Mononuclear cell (primary cell): ENCODE measurements around the gene USP27X. TPM values are rescaled to one million over a fixed set of nuclear protein-coding genes. Genes with fewer than 3 reads are reported as not detected.

Experiments used
- H3K27me3 ChIP-seq: 2 replicates; pipeline ENCODE4 v1.6.0; 2011; ENCODE audit warnings: low read length, control low read depth; ENCODE audit not compliant: insufficient read depth
- H3K4me1 ChIP-seq: 2 replicates; pipeline ENCODE4 v1.5.1; 2011; ENCODE audit warnings: mild to moderate bottlenecking, low read length, control low read depth; ENCODE audit not compliant: insufficient read depth
- H3K4me3 ChIP-seq: 2 replicates; pipeline ENCODE4 v1.5.1; 2011; ENCODE audit warnings: mild to moderate bottlenecking, low read length, moderate library complexity
- H3K9me3 ChIP-seq: 2 replicates; pipeline ENCODE4 v1.5.1; 2011; ENCODE audit warnings: low read depth, mild to moderate bottlenecking, control low read depth, low read length
- total RNA-seq: library from RNA; depleted of rRNA; stranded (reverse); fragments of >200 nt; gene quantifications from one replicate; pipeline ENCODE4 v1.2.3, GENCODE V29; 2012

Gene USP27X
- total RNA-seq, 1 donor, result 2.8 TPM

GRCh38 chrX:49921109-49921508 lies 41.8 kb downstream of the USP27X start:
- Histone ChIP-seq H3K4me3 (no peak overlapping the region), H3K27me3 (no peaks in the 10 kb centered on the region), H3K4me1 (peaks cover 7% of the 10 kb centered on the region), H3K9me3 (no peaks in the 10 kb centered on the region)

GRCh38 chrX:49922291-49923241 lies 43.3 kb downstream of the USP27X start, which contains the start of gene CLCN5:
CLCN5 (plus strand) TSS chrX:49922596; CDS start chrX:49925299, 2,703 bp downstream.
- no peaks in the 10 kb centered on the region for H3K27me3 ChIP-seq
- H3K4me1 ChIP-seq, result peaks cover 7% of the 10 kb centered on the region
- H3K9me3 ChIP-seq, result no peaks in the 10 kb centered on the region
- H3K4me3 ChIP-seq, result peak within 1 kb of the TSS; percentile 55

- H3K9me3 ChIP-seq, result no peaks in the 10 kb centered on the region
- H3K4me3 ChIP-seq, result no peak overlapping the region
- no peaks in the 10 kb centered on the region for H3K27me3 ChIP-seq
- peaks cover 7% of the 10 kb centered on the region for H3K4me1 ChIP-seq
Observed at GRCh38 chrX:49925176-49925575, 45.9 kb downstream of the USP27X start.

- Histone ChIP-seq H3K4me1 (no peaks in the 10 kb centered on the region), H3K27me3 (no peaks in the 10 kb centered on the region), H3K9me3 (no peaks in the 10 kb centered on the region), H3K4me3 (no peak overlapping the region)
Observed at GRCh38 chrX:49930039-49930438, 50.8 kb downstream of the USP27X start.

Other genes with a start within 250 kb of the USP27X start
- gene PAGE1, start 183.5 kb upstream of the USP27X start, total RNA-seq, result not detected
- gene PAGE4, start 50.2 kb upstream of the USP27X start, total RNA-seq, result not detected
- gene CLCN5, start 43.1 kb downstream of the USP27X start, total RNA-seq, result 2.5 TPM